Measurements from ENCODE around the gene ADIPOR2. TPM values are rescaled to one million over a fixed set of nuclear protein-coding genes. Genes with fewer than 3 reads are reported as not detected.
"Not testable (repeated sequence)": the region's sequence is repeated elsewhere in the genome, so short reads cannot be mapped to it uniquely, and the experiment has no call there.

ADIPOR2 gene
- polyA plus RNA-seq, 4 donors = 41.7 to 47.7 (median 46.7) TPM

- DNase-seq (ENCODE audit: low read depth in 4 of 4, low spot score in 2 of 4) = no peak
Observed at GRCh38 chr12:1731019-1731687, 40.3 kb downstream of the ADIPOR2 start.

DNA sequence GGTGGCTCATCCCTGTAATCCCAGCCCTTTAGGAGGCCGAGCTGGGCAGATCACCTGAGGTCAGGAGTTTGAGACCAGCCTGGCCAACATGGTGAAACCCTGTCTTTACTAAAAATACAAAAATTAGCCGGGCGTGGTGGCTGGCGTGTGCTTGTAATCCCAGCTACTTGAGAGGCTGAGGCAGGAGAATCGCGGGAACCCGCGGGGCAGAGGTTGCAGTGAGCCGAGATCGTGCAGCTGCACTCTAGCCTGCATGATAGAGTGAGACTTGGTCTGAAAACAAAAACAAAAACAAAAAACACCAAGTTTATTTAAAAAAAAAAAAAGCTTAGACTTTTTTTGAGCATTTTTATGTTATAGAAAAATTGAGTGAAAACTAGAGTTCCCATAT lies 40.8 kb downstream of the ADIPOR2 start:
- DNase-seq (ENCODE audit: low read depth in 4 of 4, low spot score in 2 of 4) = not testable (repeated sequence)

DNA sequence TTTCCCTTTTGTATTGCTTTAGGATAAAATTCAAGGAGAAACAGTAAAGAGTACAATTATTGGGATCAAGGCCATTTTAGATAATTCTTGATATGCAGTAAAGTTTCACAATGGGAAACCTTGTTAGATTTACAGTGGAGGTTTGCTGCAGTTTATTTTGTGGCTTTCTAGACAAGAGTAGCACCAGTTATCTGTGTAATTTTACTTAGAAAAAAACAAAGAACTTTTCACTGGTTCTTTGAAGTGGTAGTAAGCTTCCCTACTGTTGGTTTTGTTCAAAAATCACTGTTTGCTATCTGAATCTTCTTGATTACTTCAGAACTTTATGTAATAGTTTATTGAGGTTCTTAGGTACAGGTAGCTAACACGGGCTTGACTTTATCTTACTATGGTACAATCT lies 42.0 kb downstream of the ADIPOR2 start:
- DNase-seq (ENCODE audit: low read depth in 4 of 4, low spot score in 2 of 4) = no peak

DNA sequence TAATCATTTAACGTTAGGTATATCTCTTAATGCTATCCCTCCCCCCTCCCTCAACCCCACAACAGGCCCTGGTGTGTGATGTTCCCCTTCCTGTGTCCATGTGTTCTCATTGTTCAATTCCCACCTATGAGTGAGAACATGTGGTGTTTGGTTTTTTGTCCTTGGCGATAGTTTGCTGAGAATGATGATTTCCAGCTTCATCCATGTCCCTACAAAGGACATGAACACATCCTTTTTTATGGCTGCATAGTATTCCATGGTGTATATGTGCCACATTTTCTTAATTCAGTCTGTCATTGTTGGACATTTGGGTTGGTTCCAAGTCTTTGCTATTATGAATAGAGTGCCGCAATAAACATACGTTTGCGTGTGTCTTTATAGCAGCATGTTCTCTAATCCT lies 42.8 kb downstream of the ADIPOR2 start:
- not testable (repeated sequence) for DNase-seq (ENCODE audit: low read depth in 4 of 4, low spot score in 2 of 4)

- no peak for DNase-seq (ENCODE audit: low read depth in 4 of 4, low spot score in 2 of 4)
Observed at GRCh38 chr12:1737652-1738286, 46.9 kb downstream of the ADIPOR2 start.

GRCh38 chr12:1738446-1738845 lies 47.6 kb downstream of the ADIPOR2 start:
- no peak for DNase-seq (ENCODE audit: low read depth in 4 of 4, low spot score in 2 of 4)

DNA sequence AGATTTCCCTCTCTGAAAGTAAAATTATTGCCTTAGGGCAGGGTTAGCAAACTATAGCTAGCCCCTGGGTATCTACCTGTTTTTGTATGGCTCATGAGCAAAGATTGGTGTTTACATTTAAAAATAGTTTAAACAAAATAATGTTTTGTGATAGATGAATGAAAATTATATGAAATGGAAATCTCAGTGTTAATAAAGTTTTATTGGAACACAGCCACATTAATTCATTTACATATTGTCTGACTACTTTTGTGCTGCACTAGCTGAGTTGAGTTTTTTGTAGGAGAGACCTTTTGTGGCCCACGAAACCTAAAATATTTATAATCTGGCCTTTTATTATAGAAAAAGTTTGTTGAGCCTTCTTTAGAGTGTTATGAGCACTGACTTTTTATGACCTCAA lies 48.5 kb downstream of the ADIPOR2 start:
- no peak for DNase-seq (ENCODE audit: low read depth in 4 of 4, low spot score in 2 of 4)

DNA sequence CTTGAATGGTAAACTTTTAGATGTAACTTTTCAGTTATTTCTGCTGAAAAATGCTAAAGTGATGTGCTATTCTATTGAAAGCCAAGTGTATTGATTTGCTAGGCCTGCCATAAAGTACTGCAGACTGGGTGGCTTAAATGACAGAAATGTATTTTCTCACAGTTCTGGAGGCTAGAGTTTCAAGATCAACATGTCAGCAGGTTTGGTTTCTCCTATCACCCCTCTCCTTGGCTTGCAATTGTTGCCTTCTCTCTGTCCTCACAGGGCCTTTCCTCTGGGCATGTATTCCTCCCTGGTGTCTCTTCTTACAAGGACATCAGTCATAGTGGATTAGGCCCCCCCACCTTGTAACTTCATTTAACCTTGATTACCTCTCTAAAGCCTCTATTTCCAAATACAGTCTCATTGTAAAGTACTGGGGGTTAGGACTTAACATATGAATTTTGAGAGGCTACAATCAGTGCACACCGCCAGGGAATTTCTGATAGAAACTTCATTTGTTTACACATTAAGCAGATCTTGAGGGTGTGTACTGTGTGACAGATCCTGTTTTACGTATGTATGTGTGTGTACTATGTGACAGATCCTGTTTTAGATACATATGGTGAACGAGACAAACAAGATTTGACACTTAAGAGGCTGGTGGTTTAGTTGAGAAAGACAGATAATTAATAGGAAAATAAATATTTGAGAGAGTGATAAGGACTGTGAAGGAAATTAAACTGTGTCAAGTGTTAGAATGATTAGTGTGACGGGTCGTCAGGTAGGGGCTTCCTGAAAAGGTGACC lies 49.5 kb downstream of the ADIPOR2 start:
- peak in 3 of 4 donors; percentile 16 to 30 (median 19) for DNase-seq (ENCODE audit: low read depth in 4 of 4, low spot score in 2 of 4)

DNA sequence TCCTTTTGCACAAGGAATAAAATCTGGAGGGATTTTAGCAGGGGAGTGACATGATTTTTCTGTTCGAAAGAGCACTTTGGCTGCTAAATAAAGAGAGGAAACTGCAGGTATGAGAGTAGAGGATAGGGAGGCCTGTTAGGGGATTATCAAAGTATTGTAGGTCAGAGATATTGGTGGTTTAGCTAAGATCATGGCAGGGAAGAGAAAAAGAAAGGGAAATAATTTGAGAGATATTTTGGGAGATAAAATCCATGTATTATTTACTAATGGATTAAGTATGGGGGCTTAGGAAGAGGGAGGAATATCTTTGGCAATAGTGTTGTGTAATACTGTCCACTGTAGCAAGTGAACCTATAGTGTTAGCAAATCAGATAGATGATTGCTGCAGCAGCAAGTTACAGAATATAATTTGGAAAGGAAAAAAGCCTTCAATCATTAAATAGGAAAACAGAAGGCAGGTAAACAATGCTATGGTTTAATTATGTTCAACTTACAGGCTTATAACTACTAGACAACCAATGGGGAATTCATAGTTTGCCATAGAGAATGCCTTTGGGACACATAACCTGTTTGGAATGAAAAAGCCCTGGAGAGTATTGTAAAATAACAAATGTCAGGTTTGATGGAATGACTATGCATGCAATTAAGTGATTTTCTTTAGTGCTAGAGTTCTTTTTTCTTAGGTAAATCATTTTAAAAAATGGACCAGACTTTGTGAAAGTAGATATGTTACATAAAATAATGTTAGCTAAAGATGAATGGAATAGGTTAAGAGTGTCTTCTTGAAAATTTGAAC lies 50.5 kb downstream of the ADIPOR2 start:
- DNase-seq (ENCODE audit: low read depth in 4 of 4, low spot score in 2 of 4) = no peak

DNA sequence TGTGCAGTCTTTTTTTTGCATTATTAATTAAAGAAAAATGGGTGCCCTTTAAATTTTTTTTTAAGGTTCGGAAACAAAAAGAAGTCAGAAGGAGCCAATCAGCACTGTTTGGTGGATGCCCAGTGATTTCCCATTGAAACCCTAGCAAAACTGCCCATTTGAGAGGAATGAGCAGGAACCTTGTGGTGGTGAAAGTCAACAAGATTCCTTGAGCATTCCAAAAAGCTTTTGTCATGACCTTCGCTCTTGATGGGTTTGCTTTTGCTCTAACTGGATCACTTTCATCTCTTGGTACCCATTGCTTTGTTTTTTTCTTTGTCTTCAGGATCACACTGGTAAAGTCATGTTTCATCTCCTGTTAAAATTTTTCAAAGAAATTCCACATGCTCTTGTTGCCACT lies 54.1 kb downstream of the ADIPOR2 start:
- no peak for DNase-seq (ENCODE audit: low read depth in 4 of 4, low spot score in 2 of 4)

GRCh38 chr12:1747609-1748008 lies 56.7 kb downstream of the ADIPOR2 start:
- DNase-seq (ENCODE audit: low read depth in 4 of 4, low spot score in 2 of 4) = no peak

DNA sequence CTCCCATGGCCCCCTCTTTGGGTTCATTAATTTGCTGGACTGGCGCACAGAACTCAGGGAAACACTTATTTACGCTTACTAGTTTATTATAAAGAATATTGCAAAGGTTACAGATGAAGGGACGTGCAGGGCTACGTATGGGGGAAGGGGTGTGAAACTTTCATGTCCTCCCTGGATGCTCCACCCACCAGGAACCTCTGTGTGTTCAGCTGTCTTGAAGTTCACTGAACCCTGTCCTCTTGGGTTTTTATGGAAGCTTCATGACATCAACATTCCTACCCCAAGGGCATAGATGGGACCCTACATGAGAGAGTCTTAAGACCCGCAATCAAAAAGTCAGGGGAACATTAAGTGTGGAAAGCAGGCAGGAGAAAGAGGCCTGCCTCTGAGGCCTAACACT lies 58.1 kb downstream of the ADIPOR2 start:
- DNase-seq (ENCODE audit: low read depth in 4 of 4, low spot score in 2 of 4) = no peak

- no peak for DNase-seq (ENCODE audit: low read depth in 4 of 4, low spot score in 2 of 4)
Observed at GRCh38 chr12:1750300-1750699, 59.4 kb downstream of the ADIPOR2 start.

GRCh38 chr12:1758376-1758775 lies 67.5 kb downstream of the ADIPOR2 start:
- no peak for DNase-seq (ENCODE audit: low read depth in 4 of 4, low spot score in 2 of 4)

DNA sequence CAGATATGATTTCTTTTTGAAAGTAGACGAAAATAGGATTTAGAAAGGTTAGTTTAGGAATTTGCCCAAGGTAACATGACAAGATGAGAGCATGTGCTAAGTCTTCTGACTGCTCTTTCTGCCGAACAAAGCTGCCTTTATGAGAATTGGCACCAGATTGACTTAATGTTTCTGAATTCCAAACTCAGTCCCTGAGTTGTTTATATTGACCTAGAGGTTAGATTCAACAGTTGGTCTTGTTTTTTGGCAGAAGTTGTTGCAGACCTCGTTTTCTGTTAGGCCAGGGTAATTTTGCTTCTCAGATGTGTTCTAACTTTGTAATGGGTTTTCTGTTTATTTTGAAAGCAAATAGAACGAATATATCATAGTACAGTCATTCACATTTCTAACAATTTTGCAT lies 68.0 kb downstream of the ADIPOR2 start:
- DNase-seq (ENCODE audit: low read depth in 4 of 4, low spot score in 2 of 4) = no peak

- no peak for DNase-seq (ENCODE audit: low read depth in 4 of 4, low spot score in 2 of 4)
Observed at GRCh38 chr12:1760566-1761382, 69.9 kb downstream of the ADIPOR2 start.

GRCh38 chr12:1761857-1762256 lies 71.0 kb downstream of the ADIPOR2 start:
- DNase-seq (ENCODE audit: low read depth in 4 of 4, low spot score in 2 of 4) = no peak

- DNase-seq (ENCODE audit: low read depth in 4 of 4, low spot score in 2 of 4) = no peak
Observed at GRCh38 chr12:1763153-1763552, 72.3 kb downstream of the ADIPOR2 start.

DNA sequence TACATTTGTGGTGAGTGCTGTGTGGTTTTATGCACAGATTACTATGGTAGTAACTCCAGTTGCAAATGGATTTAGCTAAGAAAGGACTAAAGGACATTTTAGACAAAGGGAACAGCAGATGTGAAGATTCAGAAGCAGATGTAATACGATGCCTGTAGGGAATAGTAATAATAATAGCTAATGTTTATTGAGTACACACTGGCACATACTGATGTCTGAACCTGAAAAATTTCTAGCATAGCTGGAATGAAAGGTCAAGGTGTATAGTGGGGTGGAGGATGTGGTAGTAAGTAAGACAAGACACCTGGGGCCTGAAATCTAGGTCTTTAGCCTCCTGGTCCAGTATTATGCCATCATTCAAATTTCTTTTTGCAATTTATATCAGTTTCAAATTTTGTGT lies 75.2 kb downstream of the ADIPOR2 start:
- DNase-seq (ENCODE audit: low read depth in 4 of 4, low spot score in 2 of 4) = no peak

Measured in left renal cortex interstitium (tissue), 4 donors.